Activated naive CD4-positive, alpha-beta T cell (primary cell): ENCODE results near the gene TPSAB1.
"Not testable (repeated sequence)": the region's sequence is repeated elsewhere in the genome, so short reads cannot be mapped to it uniquely, and the experiment has no call there.

Experiments used
- DNase-seq, 4 experiments: peaks; one replicate each; lab custom pipeline; 2025; lab: John Stamatoyannopoulos, UW

The TPSAB1 gene

DNA sequence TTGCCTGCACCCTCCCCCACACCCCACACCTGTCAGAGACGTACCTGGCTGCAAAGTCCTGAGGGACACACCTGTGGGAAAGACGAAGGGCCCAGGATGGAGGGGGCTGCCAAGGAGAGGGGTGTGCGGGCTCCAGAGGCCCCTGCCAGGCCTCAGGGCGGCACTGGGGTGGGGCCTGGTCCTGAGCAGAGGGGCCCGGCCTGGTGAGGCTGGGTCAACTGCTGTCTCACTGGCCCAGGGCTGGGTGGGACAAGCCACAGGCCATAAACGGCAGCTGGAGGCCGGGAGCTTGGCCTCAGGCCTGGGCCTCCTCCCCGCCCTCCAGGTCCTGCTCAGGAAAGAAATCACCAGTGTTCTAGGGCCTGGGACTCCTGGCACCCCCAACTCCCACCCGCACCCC, 15.9 kb upstream of the TPSAB1 start:
- no peak for DNase-seq

DNA sequence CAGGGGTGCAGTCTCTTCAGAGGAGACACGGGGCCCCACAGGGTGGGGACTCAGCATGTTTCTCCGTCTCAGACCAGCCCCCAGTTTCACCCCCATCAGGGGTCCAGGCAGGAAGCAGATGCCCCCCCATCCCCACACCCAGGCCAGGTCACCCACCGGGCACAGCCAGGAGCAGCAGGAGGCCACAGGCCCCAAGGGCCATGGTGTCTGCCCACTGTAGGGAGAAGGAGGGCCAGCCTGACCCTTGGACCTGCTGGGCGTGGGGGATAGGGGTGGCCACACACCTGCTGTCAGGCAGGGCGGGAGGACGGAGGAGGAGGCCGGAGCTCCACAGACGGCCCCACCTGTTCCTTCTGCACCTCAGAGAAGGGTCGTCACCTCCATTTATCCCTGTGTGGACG, 15.5 kb upstream of the TPSAB1 start, which contains the start of gene TPSG1:
TSS of gene TPSG1 (minus strand) at position 218 of the 401 bp plus-strand sequence. CDS start at position 202, 16 bp downstream.
- no peak for DNase-seq

DNA sequence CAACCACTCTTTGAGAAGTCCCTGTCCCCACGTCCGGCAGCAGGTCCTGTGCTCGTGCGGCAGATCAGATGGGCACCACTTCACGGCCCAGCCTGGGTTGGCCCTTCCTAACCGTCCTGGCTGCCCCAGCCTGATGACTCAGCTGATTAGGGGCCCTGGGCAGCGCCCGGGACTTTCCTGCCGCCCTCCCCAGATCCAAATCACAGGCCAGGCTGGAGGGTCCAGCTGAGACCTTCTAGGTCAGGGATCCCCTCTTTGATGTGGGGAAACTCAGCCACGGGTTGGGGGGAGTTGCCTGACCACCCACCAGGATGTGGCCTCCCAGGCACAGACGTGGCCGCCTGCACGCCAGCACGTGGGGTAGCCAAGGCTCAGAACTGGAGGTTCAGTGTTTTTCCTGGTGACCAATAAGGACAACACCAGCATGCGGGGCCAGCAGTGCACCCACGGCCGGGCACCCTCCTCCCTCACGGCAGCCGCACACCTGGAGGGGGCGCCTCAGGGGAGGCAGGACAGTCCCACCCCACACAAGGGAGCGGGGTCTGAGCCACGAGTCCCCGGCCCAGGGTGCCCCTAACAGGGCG, 14.7 kb upstream of the TPSAB1 start:
- DNase-seq, result not testable (repeated sequence)

DNA sequence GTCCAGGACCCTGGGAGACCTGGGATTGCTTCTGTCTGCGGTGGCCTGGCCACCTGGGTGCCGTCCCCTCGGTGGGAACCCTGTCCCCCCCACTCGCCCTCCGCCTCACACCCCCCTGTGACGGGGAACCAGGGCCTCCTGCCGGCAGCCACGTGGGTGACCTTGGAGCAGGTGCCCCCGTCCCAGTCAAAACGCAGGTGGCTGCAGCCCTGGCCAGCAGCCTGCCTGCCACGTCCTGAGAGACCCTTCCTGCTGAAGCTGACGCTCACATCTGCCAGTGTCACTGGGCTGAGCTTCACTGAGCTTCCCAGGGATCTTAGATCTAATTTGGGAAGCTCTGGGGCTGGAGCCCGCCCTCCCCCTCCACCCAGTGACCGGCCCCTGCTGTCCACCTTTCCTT, 13.8 kb upstream of the TPSAB1 start:
- not testable (repeated sequence) for DNase-seq

DNA sequence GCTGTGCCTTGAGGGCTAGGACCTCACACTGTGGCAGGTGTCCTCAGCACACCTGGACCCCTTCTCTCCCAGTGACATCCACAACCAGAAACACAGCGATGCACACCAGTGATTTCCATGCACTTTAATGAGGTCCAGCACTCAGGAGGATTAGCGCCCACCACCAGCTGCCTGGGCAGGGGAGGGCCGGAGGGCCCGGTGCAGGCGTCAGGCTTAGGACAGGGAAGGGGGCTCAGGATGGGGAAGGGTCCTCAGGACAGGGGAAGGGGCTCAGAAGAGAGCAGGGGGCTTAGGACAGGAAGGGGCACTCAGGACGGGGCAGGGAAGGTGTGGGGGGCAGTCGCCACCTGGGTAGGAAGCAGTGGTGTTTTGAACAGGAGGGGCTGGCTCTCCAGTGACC, 12.3 kb upstream of the TPSAB1 start:
- DNase-seq, result not testable (repeated sequence)

DNA sequence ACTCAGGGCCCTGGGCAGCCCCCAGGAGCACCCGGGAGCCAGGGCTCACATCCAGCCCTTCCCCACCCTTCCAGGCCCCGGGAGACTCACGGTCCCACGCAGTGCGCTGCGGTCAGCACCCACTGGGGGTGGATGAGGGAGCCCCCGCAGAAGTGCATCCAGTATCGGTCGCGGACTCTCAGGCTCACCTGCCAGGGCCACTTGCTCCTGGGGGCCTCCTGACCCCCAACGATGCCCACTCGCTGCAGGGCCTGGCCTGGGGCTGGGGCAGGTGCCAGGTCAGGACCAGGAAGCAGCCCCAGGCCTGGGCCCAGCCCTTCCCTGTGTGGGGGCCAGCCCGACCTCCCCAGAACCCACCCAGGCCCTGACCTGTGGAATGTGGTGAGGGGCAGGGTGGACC, 11.0 kb upstream of the TPSAB1 start:
- DNase-seq, result not testable (repeated sequence)

DNA sequence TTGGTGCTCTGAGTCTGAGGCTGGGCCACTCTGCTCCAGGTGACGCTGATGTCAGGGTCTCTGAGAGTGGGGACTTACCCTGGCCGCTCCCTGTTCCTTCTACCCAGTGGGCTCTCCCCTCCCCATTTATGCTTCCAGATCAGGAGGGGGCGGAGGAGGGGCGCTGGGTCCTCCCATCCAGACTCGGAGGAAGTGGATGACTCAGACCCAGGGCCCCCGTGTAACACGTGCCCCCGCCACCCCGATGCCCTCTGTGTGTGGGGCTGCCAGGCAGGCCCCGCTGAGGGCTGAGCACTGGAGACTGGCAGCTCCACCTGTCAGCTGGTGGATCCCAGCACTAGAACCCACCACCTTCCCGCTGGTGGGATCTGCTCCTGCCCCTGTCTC, 10.4 kb upstream of the TPSAB1 start, which contains the start of gene TPSB2:
TSS of gene TPSB2 (minus strand) at position 101 of the 387 bp plus-strand sequence. CDS start 233 bp downstream, outside the sequence.
- DNase-seq, result not testable (repeated sequence)

DNA sequence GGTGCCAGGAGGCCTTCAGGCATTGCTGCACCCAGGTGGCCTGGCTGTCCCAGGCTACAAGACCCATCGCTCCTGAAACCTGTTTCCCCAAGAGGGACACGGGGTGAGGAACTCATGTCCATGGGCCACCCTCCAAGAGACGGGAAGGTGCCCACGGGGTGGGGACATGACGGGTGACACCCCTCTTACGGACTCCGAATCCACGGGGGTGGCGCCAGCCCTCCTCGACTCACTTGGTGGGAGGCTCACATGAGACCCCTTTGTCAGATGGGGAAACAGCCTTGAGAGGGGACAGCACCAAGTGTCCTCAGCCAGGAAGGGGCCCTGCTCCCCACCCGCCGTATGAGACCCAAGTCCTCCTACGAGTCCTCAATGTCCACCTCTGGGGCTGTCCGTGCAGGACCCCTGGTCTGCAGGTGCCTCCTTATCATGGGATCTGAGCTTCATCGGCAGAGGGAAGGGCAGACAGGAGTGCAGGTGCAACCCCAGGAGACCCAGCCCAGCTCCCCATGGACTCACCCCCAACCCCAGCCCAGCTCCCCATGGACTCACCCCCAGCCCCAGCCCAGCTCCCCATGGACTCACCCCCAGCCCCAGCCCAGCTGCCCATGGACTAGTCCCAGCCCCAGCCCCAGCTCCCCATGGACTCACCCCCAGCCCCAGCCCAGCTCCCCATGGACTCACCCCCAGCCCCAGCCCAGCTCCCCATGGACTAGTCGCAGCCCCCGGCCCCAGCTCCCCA, 9.9 kb upstream of the TPSAB1 start:
- DNase-seq, result not testable (repeated sequence)

DNA sequence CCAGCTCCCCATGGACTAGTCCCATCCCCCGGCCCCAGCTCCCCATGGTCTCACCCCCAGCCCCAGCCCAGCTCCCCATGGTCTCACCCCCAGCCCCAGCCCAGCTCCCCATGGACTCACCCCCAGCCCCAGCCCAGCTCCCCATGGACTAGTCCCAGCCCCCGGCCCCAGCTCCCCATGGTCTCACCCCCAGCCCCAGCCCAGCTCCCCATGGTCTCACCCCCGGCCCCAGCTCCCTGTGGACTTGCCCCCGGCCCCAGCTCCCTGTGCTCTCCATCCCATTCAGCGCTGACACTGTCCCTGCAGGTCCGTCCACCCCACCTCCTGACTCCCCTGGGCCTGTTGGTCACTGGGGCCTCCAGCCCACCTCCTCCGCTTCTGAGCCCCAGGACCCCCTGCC, 9.2 kb upstream of the TPSAB1 start:
- not testable (repeated sequence) for DNase-seq

DNA sequence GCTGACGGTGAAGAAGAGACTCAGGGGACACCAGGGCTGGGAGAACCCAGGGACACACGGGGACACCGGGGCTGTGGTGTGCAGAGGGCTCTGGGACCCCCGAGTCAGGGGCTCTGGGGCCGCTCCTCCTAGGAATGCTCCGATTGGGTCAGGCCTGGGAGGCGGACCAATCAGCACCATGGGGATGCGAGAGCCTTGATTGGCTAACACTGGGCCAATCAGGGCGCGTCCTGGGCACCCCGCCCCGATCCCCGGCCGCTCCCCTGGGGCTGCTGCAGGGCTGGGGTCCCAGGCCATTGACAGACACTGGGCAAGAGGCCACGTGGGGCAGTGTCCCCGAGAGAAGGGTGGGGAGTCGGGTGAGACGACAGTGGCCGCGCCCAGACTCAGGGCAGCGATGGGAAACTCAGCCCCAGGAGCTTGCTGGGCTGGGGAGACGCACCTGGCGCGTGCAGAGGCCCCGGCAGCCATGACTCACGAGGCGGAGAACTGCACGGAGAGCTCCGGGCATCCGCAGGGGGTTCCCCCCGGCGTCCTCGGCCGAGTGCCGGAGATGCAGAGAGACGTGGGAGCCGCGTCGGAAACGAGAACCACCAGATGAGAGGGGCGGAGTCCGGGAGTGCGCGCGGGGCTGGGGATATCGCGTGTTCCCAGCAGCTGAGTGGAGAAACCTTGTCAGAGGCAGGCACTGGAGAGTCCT, 8.3 kb upstream of the TPSAB1 start:
- not testable (repeated sequence) for DNase-seq

DNA sequence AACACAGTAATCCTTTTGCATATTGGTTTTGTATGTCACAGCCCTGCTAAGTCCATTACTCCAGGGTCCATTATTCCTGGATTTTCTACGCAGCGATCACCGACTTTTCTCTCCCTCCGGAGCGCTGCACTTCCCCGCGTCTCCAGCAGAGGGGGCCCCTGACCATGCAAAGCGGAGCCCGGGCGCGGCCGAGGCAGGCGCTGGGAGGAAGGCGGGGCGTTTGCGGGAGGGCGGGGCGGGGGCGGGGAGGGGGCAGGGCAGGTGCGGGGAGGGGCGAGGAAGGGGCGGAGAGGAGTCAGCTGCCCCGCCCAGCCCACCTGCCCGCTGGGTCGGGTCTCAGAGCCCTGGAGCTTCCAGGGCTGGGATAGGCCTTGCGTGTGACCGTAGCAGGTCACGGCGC, 3.8 kb upstream of the TPSAB1 start:
- not testable (repeated sequence) for DNase-seq

DNA sequence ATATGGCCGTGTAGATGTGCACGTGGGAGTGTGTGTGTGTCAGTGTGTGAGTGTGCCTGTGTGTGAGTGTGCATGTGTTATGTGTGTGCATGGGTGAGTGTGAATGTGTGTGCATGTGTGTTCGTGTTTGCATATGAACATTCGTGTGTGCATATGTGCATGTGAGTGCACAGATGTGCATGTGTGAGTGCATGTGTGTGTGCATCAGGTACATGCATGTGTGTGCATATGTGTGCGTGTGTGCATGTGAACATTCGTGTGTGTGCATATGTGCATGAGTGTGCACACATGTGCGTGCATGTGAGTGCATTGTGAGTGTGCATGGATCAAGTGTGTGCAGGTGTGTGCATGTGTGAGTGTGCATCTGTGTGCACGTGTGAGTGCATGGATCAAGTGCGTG, 2.5 kb upstream of the TPSAB1 start:
- no peak for DNase-seq

DNA sequence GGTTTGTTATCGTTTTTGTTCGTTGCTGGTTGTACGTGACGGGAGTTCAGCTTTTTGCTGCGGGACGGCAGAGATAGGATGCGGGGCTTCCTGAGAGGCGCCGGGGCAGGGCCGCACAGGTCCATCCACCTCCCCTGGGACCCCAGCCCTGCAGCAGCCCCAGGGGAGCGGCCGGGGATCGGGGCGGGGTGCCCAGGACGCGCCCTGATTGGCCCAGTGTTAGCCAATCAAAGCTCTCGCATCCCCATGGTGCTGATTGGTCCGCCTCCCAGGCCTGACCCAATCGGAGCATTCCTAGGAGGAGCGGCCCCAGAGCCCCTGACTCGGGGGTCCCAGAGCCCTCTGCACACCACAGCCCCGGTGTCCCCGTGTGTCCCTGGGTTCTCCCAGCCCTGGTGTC, 1.6 kb upstream of the TPSAB1 start:
- not testable (repeated sequence) for DNase-seq

DNA sequence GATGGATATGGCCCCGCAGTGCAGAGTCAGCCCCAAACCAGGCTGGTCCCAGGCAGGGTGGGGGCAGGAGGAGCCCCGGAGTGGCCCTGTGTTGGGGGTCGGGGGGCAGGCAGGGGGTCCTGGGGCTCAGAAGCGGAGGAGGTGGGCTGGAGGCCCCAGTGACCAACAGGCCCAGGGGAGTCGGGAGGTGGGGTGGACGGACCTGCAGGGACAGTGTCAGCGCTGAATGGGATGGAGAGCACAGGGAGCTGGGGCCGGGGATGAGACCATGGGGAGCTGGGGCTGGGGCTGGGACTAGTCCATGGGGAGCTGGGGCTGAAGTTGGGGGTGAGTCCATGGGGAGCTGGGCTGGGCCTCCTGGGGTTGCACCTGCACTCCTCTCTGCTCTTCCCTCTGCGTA, 930 bp upstream of the TPSAB1 start:
- DNase-seq, result not testable (repeated sequence)

DNA sequence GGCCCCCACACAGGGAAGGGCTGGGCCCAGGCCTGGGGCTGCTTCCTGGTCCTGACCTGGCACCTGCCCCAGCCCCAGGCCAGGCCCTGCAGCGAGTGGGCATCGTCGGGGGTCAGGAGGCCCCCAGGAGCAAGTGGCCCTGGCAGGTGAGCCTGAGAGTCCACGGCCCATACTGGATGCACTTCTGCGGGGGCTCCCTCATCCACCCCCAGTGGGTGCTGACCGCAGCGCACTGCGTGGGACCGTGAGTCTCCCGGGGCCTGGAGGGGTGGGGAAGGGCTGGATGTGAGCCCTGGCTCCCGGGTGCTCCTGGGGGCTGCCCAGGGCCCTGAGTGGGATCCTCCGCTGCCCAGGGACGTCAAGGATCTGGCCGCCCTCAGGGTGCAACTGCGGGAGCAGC, 576 bp downstream of the TPSAB1 start:
- DNase-seq, result not testable (repeated sequence)

DNA sequence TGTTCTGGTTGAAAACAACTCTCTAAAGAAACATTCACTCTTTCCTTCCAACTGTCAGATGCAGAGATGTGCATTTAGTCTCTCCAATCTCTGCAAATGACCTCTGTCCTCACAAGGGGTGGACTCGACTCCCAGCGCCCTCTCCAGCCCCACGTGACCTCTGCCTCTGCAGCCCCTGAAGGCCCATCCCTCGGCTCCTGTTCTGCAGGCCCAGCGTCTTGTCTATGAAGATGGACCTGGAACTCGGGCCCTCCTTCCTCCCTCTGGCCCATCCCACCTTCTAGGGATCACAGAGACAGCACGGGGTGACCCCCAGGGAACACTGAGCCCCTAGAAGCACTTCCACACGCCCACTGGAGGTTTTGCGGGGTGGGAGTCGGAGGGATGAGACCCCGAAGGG, 2.9 kb downstream of the TPSAB1 start:
- DNase-seq, result not testable (repeated sequence)

DNA sequence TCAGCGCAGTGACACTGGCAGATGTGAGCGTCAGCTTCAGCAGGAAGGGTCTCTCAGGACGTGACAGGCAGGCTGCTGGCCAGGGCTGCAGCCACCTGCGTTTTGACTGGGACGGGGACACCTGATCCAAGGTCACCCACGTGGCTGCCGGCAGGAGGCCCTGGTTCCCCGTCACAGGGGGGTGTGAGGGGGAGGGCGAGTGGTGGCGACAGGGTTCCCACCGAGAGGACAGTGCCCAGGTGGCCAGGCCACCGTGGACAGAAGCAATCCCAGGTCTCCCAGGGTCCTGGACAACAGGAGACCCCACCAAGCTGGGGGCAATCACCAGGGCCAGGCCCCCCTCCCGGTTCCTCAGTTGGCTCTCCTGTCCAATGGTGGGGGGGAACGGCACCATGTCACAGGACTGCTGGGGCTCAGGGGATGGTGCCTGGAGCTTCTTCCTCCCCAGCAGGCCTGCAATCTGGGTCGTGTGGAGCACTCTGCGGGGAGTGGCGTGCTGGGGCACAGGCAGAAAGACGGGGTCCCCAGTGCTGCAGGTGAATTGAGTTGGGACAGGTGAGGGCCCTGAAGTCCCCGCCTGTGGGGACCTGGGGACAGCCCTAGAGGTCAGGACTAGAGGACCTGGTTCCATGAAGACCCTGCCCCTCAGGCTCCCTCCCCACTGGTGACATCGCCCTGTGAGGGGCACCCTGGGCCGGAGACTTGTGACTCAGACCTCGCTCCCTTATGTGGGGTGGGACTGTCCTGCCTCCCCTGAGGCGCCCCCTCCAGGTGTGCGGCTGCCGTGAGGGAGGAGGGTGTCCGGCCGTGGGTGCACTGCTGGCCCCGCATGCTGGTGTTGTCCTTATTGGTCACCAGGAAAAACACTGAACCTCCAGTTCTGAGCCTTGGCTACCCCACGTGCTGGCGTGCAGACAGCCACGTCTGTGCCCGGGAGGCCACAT, 3.7 kb downstream of the TPSAB1 start:
- DNase-seq, result not testable (repeated sequence)

DNA sequence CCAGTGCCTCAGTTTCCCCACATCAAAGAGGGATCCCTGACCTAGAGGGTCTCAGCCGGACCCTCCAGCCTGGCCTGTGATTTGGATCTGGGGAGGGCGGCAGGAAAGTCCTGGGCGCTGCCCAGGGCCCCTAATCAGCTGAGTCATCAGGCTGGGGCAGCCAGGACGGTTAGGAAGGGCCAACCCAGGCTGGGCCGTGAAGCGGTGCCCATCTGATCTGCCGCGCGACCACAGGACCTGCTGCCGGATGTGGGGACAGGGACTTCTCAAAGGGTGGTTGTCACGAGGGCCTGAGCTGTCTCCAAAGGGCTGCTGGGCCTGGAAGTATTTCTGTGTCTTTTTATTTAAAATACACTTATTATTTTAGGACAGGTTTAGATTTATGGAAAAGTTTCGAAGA, 4.4 kb downstream of the TPSAB1 start:
- DNase-seq, result no peak

DNA sequence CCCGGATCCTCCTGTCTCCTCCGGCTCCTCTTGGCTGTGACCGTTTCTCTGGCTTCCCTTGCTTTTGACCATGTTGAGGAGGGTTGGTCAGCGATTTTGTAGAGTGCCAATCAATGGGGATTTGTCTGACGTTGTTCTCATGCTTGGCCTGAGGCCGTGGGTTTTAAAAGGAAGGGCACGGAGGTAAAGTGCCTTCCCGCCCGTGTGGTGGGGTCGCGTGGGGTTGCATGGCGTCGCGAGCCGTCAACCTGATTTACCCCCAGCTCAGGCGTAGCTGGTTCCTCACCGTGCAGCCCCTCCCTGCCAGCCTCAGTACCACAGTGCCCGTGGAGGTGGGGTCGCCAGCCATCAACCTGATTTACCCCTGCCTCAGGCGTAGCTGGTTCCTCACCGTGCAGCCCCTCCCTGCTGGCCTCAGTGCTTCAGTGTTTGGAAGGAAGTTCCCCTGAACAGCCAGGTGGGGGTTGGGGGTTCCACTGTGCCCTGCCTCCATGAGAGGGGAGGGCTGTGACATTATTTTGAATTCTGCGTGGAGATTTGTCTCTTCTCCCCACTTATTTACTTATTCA, 5.0 kb downstream of the TPSAB1 start:
- no peak for DNase-seq

DNA sequence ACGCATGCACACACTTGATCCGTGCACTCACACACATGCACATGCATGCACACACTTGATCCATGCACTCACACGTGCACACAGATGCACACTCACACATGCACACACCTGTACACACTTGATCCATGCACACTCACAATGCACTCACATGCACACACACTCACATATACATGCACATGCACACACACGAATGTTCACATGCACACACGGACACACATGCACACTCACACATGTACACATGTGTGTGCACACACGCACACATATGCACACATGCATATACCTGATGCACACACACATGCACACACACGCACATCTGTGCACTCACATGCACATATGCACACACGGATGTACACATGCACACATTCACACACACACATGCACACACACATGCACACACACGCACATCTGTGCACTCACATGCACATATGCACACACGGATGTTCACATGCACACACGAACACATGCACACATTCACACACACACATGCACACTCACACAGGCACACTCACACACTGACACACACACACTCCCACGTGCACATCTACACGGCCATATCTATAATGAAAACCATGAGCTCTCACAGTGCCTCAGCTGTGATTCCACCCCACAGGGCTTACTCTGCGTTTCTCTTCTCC, 7.5 kb downstream of the TPSAB1 start:
- not testable (repeated sequence) for DNase-seq
